ENCODE results near the gene MOGAT2.

Gene MOGAT2

GRCh38 chr11:75781296-75781695 is 63.7 kb downstream of the MOGAT2 start:
- no peak for DNase-seq (ENCODE audit: low read depth)

GRCh38 chr11:75781831-75782230 is 64.2 kb downstream of the MOGAT2 start:
- DNase-seq (ENCODE audit: low read depth): no peak

Measured in CMK (cell line).